ENCODE measurements around the gene LIN7A.

GRCh38 chr12:80868576-80868975 lies 69.2 kb downstream of the LIN7A start:
- no peak for TF ChIP-seq POLR2AphosphoS5 (IDR thresholded peaks at IDR 0.05)
- no peak for TF ChIP-seq CTCF (IDR thresholded peaks at IDR 0.05)
- no peak for TF ChIP-seq POLR2A (IDR thresholded peaks at IDR 0.05)

All from gastroesophageal sphincter (tissue), 3 donors.